HUES48 (cell line): Measurements from ENCODE around the gene RCBTB2.

Experiments
- H3K27ac ChIP-seq: one replicate; pipeline ENCODE4 v1.7.0; 2013; ENCODE audit warnings: low read depth, low read length, inconsistent platforms
- H3K27me3 ChIP-seq: 2 replicates; pipeline ENCODE4 v1.6.1; 2013; ENCODE audit warnings: mild to moderate bottlenecking, low read length; ENCODE audit not compliant: control insufficient read depth, insufficient read depth
- H3K36me3 ChIP-seq: 2 replicates; pipeline ENCODE4 v1.6.1; 2013; ENCODE audit warnings: low read length; ENCODE audit not compliant: control insufficient read depth, insufficient read depth
- H3K4me1 ChIP-seq: 2 replicates; pipeline ENCODE4 v1.6.1; 2013; ENCODE audit warnings: mild to moderate bottlenecking, low read length; ENCODE audit not compliant: control insufficient read depth, insufficient read depth
- H3K4me3 ChIP-seq: 2 replicates; pipeline ENCODE4 v1.5.1; 2013; ENCODE audit warnings: mild to moderate bottlenecking, low read depth, low read length
- H3K9ac ChIP-seq: 2 replicates; pipeline ENCODE4 v1.6.1; 2013; ENCODE audit warnings: mild to moderate bottlenecking, low read depth, low read length, moderate library complexity
- H3K9me3 ChIP-seq: 2 replicates; pipeline ENCODE4 v1.6.1; 2013; ENCODE audit warnings: low read length; ENCODE audit not compliant: control insufficient read depth, insufficient read depth

RCBTB2 gene

GRCh38 chr13:48443442-48444208 lies 89.3 kb downstream of the RCBTB2 start:
- no peak overlapping the region for H3K9ac ChIP-seq
- no peaks in the 10 kb centered on the region for H3K36me3 ChIP-seq
- no peaks in the 10 kb centered on the region for H3K27me3 ChIP-seq
- H3K4me3 ChIP-seq = no peak overlapping the region
- H3K4me1 ChIP-seq = no peaks in the 10 kb centered on the region
- H3K27ac ChIP-seq = no peak overlapping the region
- H3K9me3 ChIP-seq = no peaks in the 10 kb centered on the region
